ENCODE data around the gene APH1B. TPM values are rescaled to one million over a fixed set of nuclear protein-coding genes. Genes with fewer than 3 reads are reported as not detected.

APH1B gene
- total RNA-seq, 1 donor from 2014 or later, result 17.0 TPM

GRCh38 chr15:63295341-63295740 is 17.9 kb downstream of the APH1B start:
- intact Hi-C loops (cut with DNase I), result no loop called here
- Histone ChIP-seq H3K4me1 (peaks cover 5 to 17% of the 10 kb centered on the region in 2 donors), H3K27ac (no peak overlapping the region), H3K27me3 (no peaks in the 10 kb centered on the region), H3K9me3 (no peaks in the 10 kb centered on the region), H3K36me3 (peaks cover 13 to 28% of the 10 kb centered on the region in 2 donors), H3K4me3 (no peak overlapping the region)
- no peak for TF ChIP-seq CTCF (IDR thresholded peaks at IDR 0.05)
- no peak for DNase-seq (ENCODE audit: low spot score in 2 of 2)

- no peaks in the 10 kb centered on the region for H3K27me3 ChIP-seq
- intact Hi-C loops (cut with DNase I), result no loop called here
- DNase-seq (ENCODE audit: low spot score in 2 of 2), result no peak
- H3K4me1 ChIP-seq, result peaks cover 5 to 8% of the 10 kb centered on the region in 2 donors
- H3K4me3 ChIP-seq, result no peak overlapping the region
- peaks cover 13 to 34% of the 10 kb centered on the region in 2 donors for H3K36me3 ChIP-seq
- TF ChIP-seq CTCF (IDR thresholded peaks at IDR 0.05), result no peak
- no peaks in the 10 kb centered on the region for H3K9me3 ChIP-seq
- H3K27ac ChIP-seq, result no peak overlapping the region
Observed at GRCh38 chr15:63296195-63296594, 18.8 kb downstream of the APH1B start.

- peaks cover 21 to 65% of the 10 kb centered on the region in 2 donors for H3K36me3 ChIP-seq
- intact Hi-C loops (cut with DNase I), result no loop called here
- H3K27me3 ChIP-seq, result no peaks in the 10 kb centered on the region
- no peak for DNase-seq (ENCODE audit: low spot score in 2 of 2)
- H3K9me3 ChIP-seq, result no peaks in the 10 kb centered on the region
- H3K27ac ChIP-seq, result no peak overlapping the region
- no peak overlapping the region for H3K4me3 ChIP-seq
- TF ChIP-seq CTCF (IDR thresholded peaks at IDR 0.05), result no peak
- H3K4me1 ChIP-seq, result no peaks in the 10 kb centered on the region
Observed at GRCh38 chr15:63299943-63300575, 22.7 kb downstream of the APH1B start.

DNA sequence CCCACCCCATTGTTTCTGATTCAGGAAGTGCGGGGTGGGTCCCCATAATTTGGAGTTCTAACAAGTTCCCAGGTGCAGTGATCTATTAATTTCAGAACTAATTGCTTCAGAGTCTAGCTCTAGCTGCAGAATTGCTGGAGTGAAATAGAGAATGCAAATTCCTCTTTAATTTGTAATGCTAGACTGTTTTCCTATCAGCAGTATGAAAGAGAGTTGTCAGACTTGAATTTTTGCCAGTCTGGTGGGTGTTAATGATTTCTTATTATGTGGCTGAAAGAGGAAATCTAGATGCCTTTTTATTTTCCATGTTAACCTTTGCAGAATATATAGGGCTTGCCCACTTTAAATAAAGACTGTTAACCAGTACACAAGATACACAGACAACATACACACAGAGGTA is 23.7 kb downstream of the APH1B start:
- Histone ChIP-seq H3K9me3 (no peaks in the 10 kb centered on the region), H3K27me3 (no peaks in the 10 kb centered on the region), H3K27ac (no peak overlapping the region), H3K4me1 (no peaks in the 10 kb centered on the region), H3K36me3 (peaks cover 30 to 75% of the 10 kb centered on the region in 2 donors), H3K4me3 (no peak overlapping the region)
- DNase-seq (ENCODE audit: low spot score in 2 of 2), result no peak
- intact Hi-C loops (cut with DNase I), result no loop called here
- TF ChIP-seq CTCF (IDR thresholded peaks at IDR 0.05), result no peak

GRCh38 chr15:63305260-63305659 is 27.9 kb downstream of the APH1B start:
- intact Hi-C loops (cut with DNase I), result no loop called here
- Histone ChIP-seq H3K4me3 (no peak overlapping the region), H3K4me1 (no peaks in the 10 kb centered on the region), H3K36me3 (peaks cover 23 to 61% of the 10 kb centered on the region in 2 donors), H3K27ac (no peak overlapping the region), H3K9me3 (no peaks in the 10 kb centered on the region), H3K27me3 (no peaks in the 10 kb centered on the region)
- TF ChIP-seq CTCF (IDR thresholded peaks at IDR 0.05), result no peak
- no peak for DNase-seq (ENCODE audit: low spot score in 2 of 2)
